KMS-11 (cell line): Measurements from ENCODE around the gene NUP93.
"Not testable (repeated sequence)": the region's sequence is repeated elsewhere in the genome, so short reads cannot be mapped to it uniquely, and the experiment has no call there.

Source experiments
- H2AFZ ChIP-seq: fragments of 200-600 bp; sonication (generic); 2 replicates; pipeline ENCODE4 v1.6.1; 2016; ENCODE audit warnings: antibody characterized with exemption, mixed run types, low read depth
- H3K27ac ChIP-seq: fragments of 200-600 bp; sonication (generic); 2 replicates; pipeline ENCODE4 v1.6.1; 2016; ENCODE audit warnings: mild to moderate bottlenecking, mixed run types
- H3K27me3 ChIP-seq: fragments of 200-600 bp; sonication (generic); 2 replicates; pipeline ENCODE4 v1.6.1; 2017; ENCODE audit warnings: mild to moderate bottlenecking, low read depth, mixed run types, moderate library complexity; ENCODE audit not compliant: insufficient read depth
- H3K36me3 ChIP-seq: fragments of 200-600 bp; sonication (generic); 2 replicates; pipeline ENCODE4 v1.6.1; 2017; ENCODE audit warnings: mild to moderate bottlenecking, mixed run types; ENCODE audit not compliant: insufficient read depth
- H3K4me1 ChIP-seq: fragments of 200-600 bp; sonication (generic); 2 replicates; pipeline ENCODE4 v1.6.1; 2016; ENCODE audit warnings: mild to moderate bottlenecking, low read depth, mixed run types; ENCODE audit not compliant: poor library complexity, severe bottlenecking
- H3K4me2 ChIP-seq: fragments of 200-600 bp; sonication (generic); 2 replicates; pipeline ENCODE4 v1.7.0; 2016; ENCODE audit warnings: mild to moderate bottlenecking, mixed run types
- H3K4me3 ChIP-seq: fragments of 200-600 bp; sonication (generic); IDR thresholded peaks from 2 replicates; pipeline ENCODE4 v1.6.1; 2017; ENCODE audit warnings: low read depth, low read length, mixed read lengths; ENCODE audit not compliant: insufficient read depth
- H3K79me2 ChIP-seq: fragments of 200-600 bp; sonication (generic); 2 replicates; pipeline ENCODE4 v1.6.1; 2016; ENCODE audit warnings: low read depth, mixed run types; ENCODE audit not compliant: insufficient read depth
- H3K9ac ChIP-seq: fragments of 200-600 bp; sonication (generic); 2 replicates; pipeline ENCODE4 v1.6.1; 2016; ENCODE audit warnings: mild to moderate bottlenecking, mixed run types
- H4K20me1 ChIP-seq: fragments of 200-600 bp; sonication (generic); 2 replicates; pipeline ENCODE4 v1.6.1; 2016; ENCODE audit warnings: mild to moderate bottlenecking, mixed run types; ENCODE audit not compliant: insufficient read depth
- CTCF ChIP-seq: fragments of 200-600 bp; sonication (generic); conservative IDR thresholded peaks from 2 replicates; pipeline ENCODE4 v1.6.1; 2017; ENCODE audit warnings: low read depth, mild to moderate bottlenecking, antibody characterized with exemption, low read length, moderate library complexity, mixed read lengths

The NUP93 gene

GRCh38 chr16:56883586-56883985 is 153.7 kb downstream of the NUP93 start:
- Histone ChIP-seq H3K9ac (no peak overlapping the region), H2AFZ (no peak overlapping the region), H3K27ac (no peak overlapping the region), H3K4me1 (no peaks in the 10 kb centered on the region), H3K27me3 (no peaks in the 10 kb centered on the region), H3K4me3 (no peak overlapping the region), H4K20me1 (no peaks in the 10 kb centered on the region), H3K79me2 (no peaks in the 10 kb centered on the region), H3K36me3 (no peaks in the 10 kb centered on the region), H3K4me2 (no peak overlapping the region)
- no peak for TF ChIP-seq CTCF

- no peak overlapping the region for H3K4me2 ChIP-seq
- no peak overlapping the region for H3K9ac ChIP-seq
- H3K27me3 ChIP-seq = no peaks in the 10 kb centered on the region
- H4K20me1 ChIP-seq = no peaks in the 10 kb centered on the region
- no peaks in the 10 kb centered on the region for H3K36me3 ChIP-seq
- H3K4me3 ChIP-seq = no peak overlapping the region
- no peaks in the 10 kb centered on the region for H3K79me2 ChIP-seq
- H2AFZ ChIP-seq = no peak overlapping the region
- no peak for TF ChIP-seq CTCF
- no peaks in the 10 kb centered on the region for H3K4me1 ChIP-seq
- no peak overlapping the region for H3K27ac ChIP-seq
Measured at GRCh38 chr16:56884026-56884582, 154.2 kb downstream of the NUP93 start.

GRCh38 chr16:56884929-56885328 is 155.0 kb downstream of the NUP93 start:
- not testable (repeated sequence) for H3K4me1 ChIP-seq, H3K4me3 ChIP-seq, H3K9ac ChIP-seq, H3K27me3 ChIP-seq, H2AFZ ChIP-seq, H4K20me1 ChIP-seq, H3K4me2 ChIP-seq, H3K36me3 ChIP-seq, H3K27ac ChIP-seq, H3K79me2 ChIP-seq

GRCh38 chr16:56885446-56886162 is 155.7 kb downstream of the NUP93 start:
- Histone ChIP-seq H3K79me2 (no peaks in the 10 kb centered on the region), H3K36me3 (no peaks in the 10 kb centered on the region), H3K4me3 (no peak overlapping the region), H3K4me2 (no peak overlapping the region), H3K27ac (no peak overlapping the region), H3K27me3 (no peaks in the 10 kb centered on the region), H3K4me1 (no peaks in the 10 kb centered on the region), H2AFZ (no peak overlapping the region), H4K20me1 (no peaks in the 10 kb centered on the region), H3K9ac (no peak overlapping the region)
- TF ChIP-seq CTCF = no peak

- no peak overlapping the region for H2AFZ ChIP-seq
- H3K4me3 ChIP-seq = no peak overlapping the region
- no peaks in the 10 kb centered on the region for H3K36me3 ChIP-seq
- no peaks in the 10 kb centered on the region for H3K27me3 ChIP-seq
- TF ChIP-seq CTCF = no peak
- no peak overlapping the region for H3K4me2 ChIP-seq
- no peaks in the 10 kb centered on the region for H3K79me2 ChIP-seq
- H3K4me1 ChIP-seq = no peaks in the 10 kb centered on the region
- H4K20me1 ChIP-seq = no peaks in the 10 kb centered on the region
- no peak overlapping the region for H3K9ac ChIP-seq
- no peak overlapping the region for H3K27ac ChIP-seq
Measured at GRCh38 chr16:56886296-56886695, 156.4 kb downstream of the NUP93 start.
